Activated T-cell treated with anti-CD3 and anti-CD28 coated beads, Interleukin-2, amount 50 U/mL, for 48 hours (primary cell): ENCODE data around the gene EFCAB12.

Experiments
- DNase-seq, 2 experiments: peaks; one replicate each; pipeline ENCODE4 v3.0.0-alpha.2; 2020

EFCAB12 gene

GRCh38 chr3:129428376-129429079 is at the start of gene EFCAB12:
TSS of gene EFCAB12 (minus strand) at chr3:129428636. CDS start at chr3:129428488, 148 bp downstream.
- DNase-seq: peak; percentile 91 to 93

GRCh38 chr3:129476586-129476985 is 48.1 kb upstream of the EFCAB12 start:
- DNase-seq: no peak

GRCh38 chr3:129475863-129476262 is 47.4 kb upstream of the EFCAB12 start:
- no peak for DNase-seq

DNA sequence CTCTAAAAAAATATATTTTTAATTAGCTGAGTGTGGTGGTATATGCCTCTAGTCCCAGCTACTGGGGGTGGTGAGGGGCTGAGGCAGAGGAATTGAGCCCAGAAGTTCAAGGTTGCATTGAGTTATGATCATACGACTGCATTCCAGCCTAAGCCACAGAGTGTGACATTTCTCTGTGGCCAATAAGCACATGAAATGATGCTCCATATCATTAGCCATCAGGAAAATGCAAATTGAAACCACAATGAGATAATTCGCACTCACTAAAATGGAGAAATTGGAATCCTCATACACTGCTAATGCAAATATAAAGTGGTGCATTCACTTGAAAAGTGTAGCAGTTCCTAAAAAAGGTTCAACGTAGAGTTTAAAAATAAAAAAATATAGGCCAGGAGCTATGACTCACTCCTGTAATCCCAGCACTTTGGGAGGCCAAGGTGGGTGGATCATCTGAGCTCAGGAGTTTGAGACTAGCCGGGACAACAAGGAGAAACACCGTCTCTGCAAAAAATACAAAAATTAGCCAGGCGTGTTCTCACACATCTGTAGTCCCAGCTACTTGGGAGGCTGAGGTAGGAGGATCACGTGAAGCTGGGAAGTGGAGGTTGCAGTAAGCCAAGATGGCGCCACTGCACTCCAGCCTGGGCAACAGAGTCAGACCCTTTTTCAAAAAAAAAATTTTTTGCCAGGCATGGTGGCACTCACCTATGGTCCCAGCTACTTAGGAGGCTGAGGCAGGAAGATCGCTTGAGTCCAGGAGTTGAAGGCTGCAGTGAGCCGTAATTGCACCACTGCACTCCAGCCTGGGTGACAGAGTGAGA is 46.8 kb upstream of the EFCAB12 start:
- no peak for DNase-seq

DNA sequence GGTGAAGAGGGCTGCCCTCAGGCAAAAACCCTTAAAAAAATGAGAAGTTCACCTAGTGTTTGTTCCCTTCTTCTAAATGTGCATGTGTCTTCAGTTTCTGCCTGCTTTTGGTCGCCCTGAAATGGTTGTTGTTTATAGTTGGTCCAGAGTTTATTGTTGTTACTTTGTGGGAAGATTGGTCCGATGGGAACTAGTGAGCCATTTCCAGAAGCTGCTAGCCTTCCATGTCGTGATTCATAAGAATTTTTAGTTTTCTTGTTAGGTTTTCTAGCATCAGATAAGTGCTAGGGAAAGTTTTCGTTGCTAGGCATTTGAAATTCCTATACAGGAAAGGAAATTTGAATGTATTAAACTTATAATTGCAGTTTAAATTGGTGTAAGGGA is 45.3 kb upstream of the EFCAB12 start:
- DNase-seq: no peak

GRCh38 chr3:129473067-129473768 is 44.8 kb upstream of the EFCAB12 start:
- DNase-seq: no peak

DNA sequence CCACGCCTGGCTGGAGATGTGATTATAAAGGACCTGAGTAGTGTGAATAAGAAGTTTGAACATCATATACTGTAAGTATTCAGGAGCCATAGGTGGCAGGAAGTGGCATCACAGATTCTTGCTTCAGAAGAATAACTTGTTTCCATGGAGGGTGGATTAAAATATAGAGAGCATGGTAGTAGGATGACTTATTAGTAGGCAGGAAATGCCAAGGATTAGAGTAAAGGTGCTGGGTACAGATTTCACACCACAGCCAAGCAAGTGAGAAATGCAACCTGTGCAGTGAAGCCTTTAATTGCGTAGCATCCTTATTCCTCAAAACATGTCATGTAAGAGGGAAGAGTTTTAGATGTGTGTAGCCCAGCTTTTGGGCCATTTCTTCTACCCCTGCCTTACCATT is 42.4 kb upstream of the EFCAB12 start:
- no peak for DNase-seq

DNA sequence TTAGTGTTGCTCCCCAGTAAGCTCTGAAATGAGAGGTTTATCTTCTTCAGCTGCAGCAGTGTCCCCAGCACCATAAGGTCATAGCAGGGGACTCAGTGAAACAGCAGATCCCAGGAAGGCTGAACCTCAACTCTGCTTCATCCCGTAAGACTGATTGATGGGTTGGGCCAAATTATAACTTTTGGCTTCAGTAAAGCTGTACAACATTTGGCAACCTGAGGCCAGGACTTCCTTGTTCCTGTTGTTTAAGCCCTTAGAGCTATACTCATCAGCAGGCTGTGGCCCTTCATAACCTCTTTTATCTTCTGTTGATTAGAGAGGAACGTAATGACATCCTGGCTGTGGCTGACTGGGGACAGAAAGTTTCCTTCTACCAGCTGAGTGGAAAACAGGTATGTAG is 40.6 kb upstream of the EFCAB12 start:
- DNase-seq: no peak

DNA sequence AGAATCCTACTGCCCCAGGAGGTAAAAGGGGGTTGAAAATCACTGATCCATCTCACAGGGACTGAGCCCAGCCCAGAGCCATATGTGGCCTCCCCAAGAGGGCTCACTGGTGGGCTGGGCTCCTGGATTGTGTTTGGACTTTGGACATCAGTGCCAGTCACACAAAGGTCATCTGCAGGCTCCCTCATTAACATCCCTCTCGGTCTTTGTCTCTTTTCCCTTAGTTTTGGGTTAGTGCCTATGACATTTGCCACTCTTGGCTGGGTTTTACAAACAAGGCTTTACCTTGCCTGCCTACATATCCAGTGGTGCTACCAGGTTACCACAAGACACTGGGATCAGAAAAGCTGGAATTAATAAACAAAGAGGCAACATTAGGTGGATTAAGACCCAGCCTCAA is 39.5 kb upstream of the EFCAB12 start:
- DNase-seq: no peak

DNA sequence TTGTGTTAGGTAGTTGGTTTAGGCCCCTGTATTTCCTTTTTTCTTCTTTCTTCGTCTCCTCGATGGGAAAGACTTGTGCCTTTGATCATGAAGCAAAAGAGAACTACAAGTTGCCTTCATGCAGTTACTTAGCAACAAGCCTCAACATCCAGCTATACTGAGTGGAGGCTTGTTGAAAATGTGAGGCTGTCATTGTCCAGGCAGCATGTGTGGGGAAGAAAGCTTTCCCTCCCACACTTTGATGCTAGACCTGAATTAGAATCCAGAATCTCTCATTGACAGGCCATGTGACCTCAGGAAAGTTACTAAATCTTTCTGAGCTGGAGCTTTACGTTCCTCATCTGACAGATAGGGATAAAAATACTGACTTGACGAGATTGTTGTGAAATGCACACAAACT is 35.3 kb upstream of the EFCAB12 start:
- no peak for DNase-seq

- DNase-seq: no peak
These were observed 34.7 kb upstream of the EFCAB12 start for GRCh38 chr3:129463094-129463493.

GRCh38 chr3:129462361-129462968 is 34.0 kb upstream of the EFCAB12 start:
- DNase-seq: no peak

DNA sequence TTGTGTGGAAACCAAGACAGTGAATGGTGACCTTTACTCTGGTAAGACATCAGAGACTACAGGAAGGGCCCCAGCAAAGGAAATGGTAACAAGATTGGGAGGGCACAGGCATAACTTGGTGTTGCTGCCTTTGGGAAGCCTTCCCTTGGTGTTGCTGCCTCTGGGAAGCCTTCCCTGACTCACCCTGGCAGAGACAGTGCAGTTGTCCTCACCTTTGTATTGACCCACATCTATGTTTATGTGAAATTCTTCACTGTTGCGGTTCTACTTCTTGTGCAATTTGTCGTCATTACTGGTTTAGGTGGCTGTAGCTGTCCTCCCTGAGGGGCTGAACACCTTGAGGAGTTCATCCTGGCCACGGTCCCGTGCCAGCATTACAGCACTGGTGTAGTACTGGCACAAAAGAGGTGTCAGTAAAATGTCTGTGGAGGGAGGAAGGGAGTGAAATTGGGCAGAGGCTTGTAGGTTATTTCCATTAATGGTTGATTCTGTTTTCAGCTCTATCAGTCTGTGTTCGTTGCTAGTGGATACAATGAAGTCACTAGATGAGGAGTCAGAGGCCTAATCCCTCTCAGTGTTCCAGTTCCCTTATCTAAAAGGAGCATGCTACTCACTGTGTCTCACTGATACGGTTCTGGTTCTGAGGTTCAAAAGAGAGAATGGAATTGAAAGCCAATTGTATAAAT is 33.2 kb upstream of the EFCAB12 start:
- DNase-seq: no peak

DNA sequence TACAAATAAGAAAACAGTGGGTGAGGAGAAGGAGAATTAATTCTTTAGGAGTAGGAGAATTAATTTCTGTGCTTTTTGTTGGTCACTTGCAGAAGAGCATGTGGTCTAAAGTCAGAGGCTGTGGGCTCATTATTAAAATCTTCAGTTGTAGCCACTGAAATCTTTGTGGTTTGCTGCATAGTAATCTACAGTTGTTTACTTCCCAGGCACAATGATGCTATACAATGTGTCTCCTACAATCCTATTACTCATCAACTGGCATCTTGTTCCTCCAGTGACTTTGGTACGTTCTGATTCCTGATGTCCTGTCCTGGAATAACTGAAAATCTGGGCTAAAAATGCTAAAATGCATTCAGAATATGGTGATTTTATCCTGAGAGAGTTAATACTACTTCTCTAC is 32.6 kb upstream of the EFCAB12 start:
- no peak for DNase-seq

DNA sequence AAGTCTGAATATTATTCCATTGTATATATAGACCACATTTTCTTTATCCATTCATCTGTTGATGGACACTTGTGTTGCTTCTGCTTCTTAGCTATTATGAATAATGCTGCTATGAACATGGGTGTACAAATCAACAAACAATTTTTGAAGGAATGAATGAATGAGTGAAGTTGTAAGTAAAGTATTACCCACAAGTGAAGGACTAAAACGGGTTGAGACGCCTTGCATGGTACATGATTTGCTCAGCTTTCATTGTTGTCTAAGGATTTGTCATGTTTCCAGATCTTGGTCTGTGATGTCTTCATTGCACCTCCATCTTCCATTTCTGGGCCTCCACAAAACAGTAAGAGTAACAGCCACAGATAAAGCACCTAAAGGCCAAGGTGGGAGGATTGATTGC is 32.1 kb upstream of the EFCAB12 start:
- no peak for DNase-seq

GRCh38 chr3:129460155-129460554 is 31.7 kb upstream of the EFCAB12 start:
- no peak for DNase-seq

- DNase-seq: no peak
These were observed 25.3 kb upstream of the EFCAB12 start for GRCh38 chr3:129453732-129454131.

DNA sequence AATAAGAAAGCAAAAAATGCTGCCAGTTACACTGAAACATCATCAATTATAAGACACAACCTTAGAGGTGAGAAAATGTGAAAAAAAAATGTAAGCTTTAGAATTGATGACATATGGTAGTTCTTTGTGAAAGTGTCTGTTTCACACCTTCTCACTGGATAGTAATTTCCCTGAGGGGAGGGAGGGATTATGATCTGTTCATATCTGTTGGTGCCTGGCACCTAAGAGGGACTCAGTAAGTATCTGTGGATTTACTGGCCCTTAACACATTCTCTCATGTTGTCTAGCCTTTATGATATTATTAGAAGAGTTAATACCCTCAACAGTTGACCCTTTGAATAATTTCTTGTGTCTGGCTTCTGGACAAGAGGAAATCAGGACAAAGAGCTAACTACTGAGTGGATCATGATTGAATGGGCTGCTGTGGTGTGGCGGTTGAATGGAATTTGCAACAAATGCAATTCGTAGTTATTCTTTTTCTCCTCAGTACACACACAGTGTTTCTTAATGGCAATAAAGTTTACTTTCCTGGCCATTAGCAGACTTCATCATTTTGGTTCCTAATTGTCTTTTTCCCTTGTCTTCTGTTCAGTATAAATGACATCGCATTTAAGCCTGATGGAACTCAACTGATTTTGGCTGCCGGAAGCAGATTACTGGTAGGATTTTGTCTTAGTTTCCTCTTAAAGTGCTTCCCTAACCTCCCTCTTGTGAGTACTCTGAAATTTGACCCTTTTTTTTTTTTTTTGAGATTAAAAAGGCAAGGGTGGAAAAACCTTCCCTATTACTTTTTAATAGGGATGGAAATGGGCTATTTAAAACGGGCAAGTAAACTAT is 21.1 kb upstream of the EFCAB12 start:
- DNase-seq: no peak

DNA sequence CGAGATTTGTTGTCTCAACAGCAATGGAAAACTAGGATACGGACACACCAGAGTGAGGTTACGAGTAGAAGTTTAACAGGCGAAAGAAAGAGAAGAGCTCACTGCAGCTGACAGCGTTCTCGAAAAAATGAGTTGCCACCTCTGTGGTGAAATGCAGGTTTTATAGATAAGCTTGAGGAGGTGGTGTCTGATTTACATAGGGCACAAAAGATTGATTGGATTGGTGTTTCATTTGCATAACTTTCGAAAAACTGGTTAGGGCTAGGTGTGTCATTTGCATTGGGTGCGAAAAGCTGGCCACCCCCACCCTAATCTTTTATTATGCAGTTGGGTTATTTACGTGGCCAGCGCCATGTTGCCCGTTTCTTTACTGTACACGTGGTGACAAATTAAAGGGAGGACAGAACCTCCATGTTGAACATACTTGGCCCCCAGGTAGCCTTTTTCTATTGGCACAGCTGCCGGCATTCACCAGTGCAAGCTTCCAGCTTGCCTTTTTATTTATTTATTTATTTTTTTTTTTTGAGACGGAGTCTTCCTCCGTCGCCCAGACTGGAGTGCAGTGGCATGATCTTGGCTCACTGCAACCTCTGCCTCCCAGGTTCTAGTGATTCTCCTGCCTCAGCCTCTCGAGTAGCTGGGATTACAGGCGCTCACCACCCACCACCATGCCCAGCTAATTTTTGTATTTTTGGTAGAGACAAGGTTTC is 19.9 kb upstream of the EFCAB12 start:
- no peak for DNase-seq

- no peak for DNase-seq
These were observed 18.5 kb upstream of the EFCAB12 start for GRCh38 chr3:129446926-129447325.

GRCh38 chr3:129445471-129445870 is 17.0 kb upstream of the EFCAB12 start:
- no peak for DNase-seq
